Osteoblast (primary cell): Measurements from ENCODE around the gene SRPRB. TPM values are rescaled to one million over a fixed set of nuclear protein-coding genes. Genes with fewer than 3 reads are reported as not detected.
"Not testable (repeated sequence)": the region's sequence is repeated elsewhere in the genome, so short reads cannot be mapped to it uniquely, and the experiment has no call there.

Experiments used
- DNase-seq: peaks from one replicate; pipeline ENCODE4 v3.0.0; 2011; ENCODE audit warnings: low spot score, mixed read lengths; ENCODE audit not compliant: insufficient read length; ENCODE audit errors: missing footprints
- H2AFZ ChIP-seq: 2 replicates; pipeline ENCODE4 v1.6.0; 2011; ENCODE audit warnings: mild to moderate bottlenecking, low read length
- H3K27ac ChIP-seq: 2 replicates; pipeline ENCODE4 v1.5.1; 2011; ENCODE audit warnings: mild to moderate bottlenecking, low read depth, low read length, moderate library complexity
- H3K27me3 ChIP-seq: 2 replicates; pipeline ENCODE4 v1.6.0; 2012; ENCODE audit warnings: mild to moderate bottlenecking, control low read depth, inconsistent platforms, low read length, moderate library complexity; ENCODE audit not compliant: insufficient read depth
- H3K36me3 ChIP-seq: 2 replicates; pipeline ENCODE4 v1.5.1; 2011; ENCODE audit warnings: mild to moderate bottlenecking, low read length, control low read depth, moderate library complexity; ENCODE audit not compliant: insufficient read depth
- H3K4me1 ChIP-seq: 2 replicates; pipeline ENCODE4 v1.5.1; 2011; ENCODE audit warnings: mild to moderate bottlenecking, low read length, control low read depth, moderate library complexity; ENCODE audit not compliant: insufficient read depth
- H3K4me2 ChIP-seq: 2 replicates; pipeline ENCODE4 v1.6.0; 2011; ENCODE audit warnings: mild to moderate bottlenecking, low read length; ENCODE audit not compliant: insufficient read depth
- H3K4me3 ChIP-seq: fragments of 200-600 bp; sonication (generic); 3 replicates; pipeline ENCODE4 v1.5.1; 2012; ENCODE audit warnings: mild to moderate bottlenecking, low read length, inconsistent platforms; ENCODE audit not compliant: insufficient read depth
- H3K79me2 ChIP-seq: 2 replicates; pipeline ENCODE4 v1.6.0; 2012; ENCODE audit warnings: mild to moderate bottlenecking, low read length, control low read depth, inconsistent platforms; ENCODE audit not compliant: insufficient read depth
- H3K9me3 ChIP-seq: 2 replicates; pipeline ENCODE4 v1.5.1; 2011; ENCODE audit warnings: low read depth, low read length, control low read depth
- H4K20me1 ChIP-seq: 2 replicates; pipeline ENCODE4 v1.6.0; 2012; ENCODE audit warnings: mild to moderate bottlenecking, low read length, control low read depth; ENCODE audit not compliant: insufficient read depth
- total RNA-seq: library from RNA; depleted of rRNA; stranded (reverse); fragments of >200 nt; gene quantifications from 2 replicates; pipeline ENCODE4 v1.2.3, GENCODE V29; 2012
- TF ChIP-seq, protein P1 (sequence below): IDR thresholded peaks from 2 replicates; pipeline ENCODE4 v1.5.1; 2011; ENCODE audit warnings: mild to moderate bottlenecking, low read depth, low read length, moderate library complexity; ENCODE audit errors: extremely low read depth

Gene SRPRB
- total RNA-seq, 1 donor = 80.3 TPM

DNA sequence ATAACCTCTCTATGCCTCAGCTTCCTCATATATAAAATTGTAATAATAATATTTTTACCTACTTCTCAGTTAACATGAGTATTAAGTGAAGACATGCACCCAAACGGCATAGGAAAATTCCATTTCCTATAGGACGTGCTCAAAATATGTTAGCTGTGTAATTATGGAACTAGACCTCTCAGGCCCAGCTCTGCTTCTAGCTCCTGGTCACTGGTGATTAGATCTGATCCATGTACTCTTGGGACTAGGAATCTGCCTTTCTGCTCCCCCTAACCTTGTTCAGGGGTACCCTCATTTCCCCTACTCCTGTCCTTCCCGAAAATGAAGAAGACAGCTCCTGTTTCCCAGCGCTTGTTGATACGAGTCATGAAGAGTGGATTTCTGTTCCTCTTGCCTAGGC lies 29.8 kb upstream of the SRPRB start:
- Histone ChIP-seq H3K36me3 (no peaks in the 10 kb centered on the region), H2AFZ (no peak overlapping the region), H3K27me3 (no peaks in the 10 kb centered on the region), H3K4me1 (no peaks in the 10 kb centered on the region), H3K4me2 (no peak overlapping the region), H3K9me3 (no peaks in the 10 kb centered on the region), H3K27ac (no peak overlapping the region), H4K20me1 (no peaks in the 10 kb centered on the region), H3K79me2 (no peaks in the 10 kb centered on the region), H3K4me3 (no peak overlapping the region)
- TF ChIP-seq, protein P1, sequence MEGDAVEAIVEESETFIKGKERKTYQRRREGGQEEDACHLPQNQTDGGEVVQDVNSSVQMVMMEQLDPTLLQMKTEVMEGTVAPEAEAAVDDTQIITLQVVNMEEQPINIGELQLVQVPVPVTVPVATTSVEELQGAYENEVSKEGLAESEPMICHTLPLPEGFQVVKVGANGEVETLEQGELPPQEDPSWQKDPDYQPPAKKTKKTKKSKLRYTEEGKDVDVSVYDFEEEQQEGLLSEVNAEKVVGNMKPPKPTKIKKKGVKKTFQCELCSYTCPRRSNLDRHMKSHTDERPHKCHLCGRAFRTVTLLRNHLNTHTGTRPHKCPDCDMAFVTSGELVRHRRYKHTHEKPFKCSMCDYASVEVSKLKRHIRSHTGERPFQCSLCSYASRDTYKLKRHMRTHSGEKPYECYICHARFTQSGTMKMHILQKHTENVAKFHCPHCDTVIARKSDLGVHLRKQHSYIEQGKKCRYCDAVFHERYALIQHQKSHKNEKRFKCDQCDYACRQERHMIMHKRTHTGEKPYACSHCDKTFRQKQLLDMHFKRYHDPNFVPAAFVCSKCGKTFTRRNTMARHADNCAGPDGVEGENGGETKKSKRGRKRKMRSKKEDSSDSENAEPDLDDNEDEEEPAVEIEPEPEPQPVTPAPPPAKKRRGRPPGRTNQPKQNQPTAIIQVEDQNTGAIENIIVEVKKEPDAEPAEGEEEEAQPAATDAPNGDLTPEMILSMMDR = no peak
- no peak for DNase-seq

DNA sequence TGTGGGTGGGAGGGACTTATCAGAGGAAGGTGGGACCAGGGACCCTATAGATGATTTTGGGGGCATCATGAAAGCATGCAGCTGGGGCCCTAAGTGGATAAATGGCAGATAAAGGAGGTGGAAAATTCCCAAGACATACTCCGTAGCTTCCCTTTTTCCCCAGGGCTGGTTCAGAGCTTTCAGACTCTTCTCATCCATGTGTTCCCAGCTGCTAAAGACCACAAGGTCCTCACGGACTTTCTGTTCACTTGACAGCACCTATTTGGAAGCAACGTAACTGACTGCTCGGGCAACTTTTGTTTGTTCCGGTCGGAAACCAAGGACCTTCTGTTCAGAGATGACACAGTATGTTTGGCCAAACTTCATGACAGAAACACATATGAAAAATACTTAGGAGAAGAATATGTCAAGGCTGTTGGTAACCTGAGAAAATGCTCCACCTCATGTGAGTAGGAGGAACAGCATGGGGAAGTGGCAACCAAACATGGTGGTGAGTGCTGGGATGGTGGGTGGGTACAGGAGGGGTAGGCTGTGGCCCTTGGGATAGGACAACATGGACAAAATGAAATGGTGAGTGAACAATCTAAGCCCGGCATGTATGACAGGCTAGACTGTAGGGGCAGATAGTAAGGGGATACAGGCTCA lies 28.7 kb upstream of the SRPRB start:
- Histone ChIP-seq H3K79me2 (no peaks in the 10 kb centered on the region), H3K4me2 (no peak overlapping the region), H3K36me3 (no peaks in the 10 kb centered on the region), H3K27ac (no peak overlapping the region), H4K20me1 (no peaks in the 10 kb centered on the region), H3K27me3 (no peaks in the 10 kb centered on the region), H2AFZ (no peak overlapping the region), H3K4me1 (no peaks in the 10 kb centered on the region), H3K9me3 (no peaks in the 10 kb centered on the region), H3K4me3 (no peak overlapping the region)
- DNase-seq = no peak
- TF ChIP-seq, protein P1 = no peak

DNA sequence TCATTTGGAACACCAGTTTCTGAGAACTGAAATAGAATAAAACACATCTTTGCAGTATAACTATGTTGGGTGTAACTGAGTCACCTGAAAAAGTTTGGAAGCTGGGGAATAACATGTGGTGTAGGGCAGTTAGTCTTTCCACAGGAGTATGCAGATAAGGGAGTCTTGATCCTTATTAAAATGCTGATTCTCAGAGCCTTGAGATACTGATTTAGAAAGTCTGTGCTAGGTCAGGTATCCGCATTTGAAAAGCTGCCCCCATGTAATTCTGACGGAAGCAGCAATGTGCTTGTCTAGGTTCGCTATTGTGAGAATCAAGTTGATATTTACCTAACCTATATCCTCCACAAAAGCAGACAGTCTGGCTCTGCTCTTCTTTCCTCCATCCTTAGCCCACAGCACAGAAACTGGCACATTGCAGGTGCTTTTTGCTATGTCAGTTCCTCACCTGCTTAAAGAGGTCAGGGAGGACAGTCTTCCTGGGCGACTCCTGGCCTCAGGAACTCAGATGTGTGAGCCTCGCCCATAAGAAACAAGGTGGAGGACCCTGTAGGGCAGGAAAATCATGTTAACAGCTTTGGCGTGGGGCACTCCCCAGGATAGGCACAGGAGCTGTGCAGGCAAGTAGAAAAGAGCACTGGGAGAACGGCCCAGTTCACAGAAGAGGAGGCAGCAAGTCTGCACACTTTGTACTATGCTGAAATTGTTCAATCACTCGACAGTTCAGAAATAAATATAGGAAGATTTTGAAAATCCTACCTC lies 27.6 kb upstream of the SRPRB start:
- no peak overlapping the region for H3K27ac ChIP-seq
- H3K9me3 ChIP-seq = no peaks in the 10 kb centered on the region
- TF ChIP-seq, protein P1 = no peak
- no peaks in the 10 kb centered on the region for H3K79me2 ChIP-seq
- DNase-seq = no peak
- no peaks in the 10 kb centered on the region for H3K36me3 ChIP-seq
- H3K4me1 ChIP-seq = no peaks in the 10 kb centered on the region
- no peak overlapping the region for H3K4me2 ChIP-seq
- H2AFZ ChIP-seq = no peak overlapping the region
- H3K4me3 ChIP-seq = no peak overlapping the region
- H3K27me3 ChIP-seq = peaks cover 3% of the 10 kb centered on the region
- no peaks in the 10 kb centered on the region for H4K20me1 ChIP-seq

DNA sequence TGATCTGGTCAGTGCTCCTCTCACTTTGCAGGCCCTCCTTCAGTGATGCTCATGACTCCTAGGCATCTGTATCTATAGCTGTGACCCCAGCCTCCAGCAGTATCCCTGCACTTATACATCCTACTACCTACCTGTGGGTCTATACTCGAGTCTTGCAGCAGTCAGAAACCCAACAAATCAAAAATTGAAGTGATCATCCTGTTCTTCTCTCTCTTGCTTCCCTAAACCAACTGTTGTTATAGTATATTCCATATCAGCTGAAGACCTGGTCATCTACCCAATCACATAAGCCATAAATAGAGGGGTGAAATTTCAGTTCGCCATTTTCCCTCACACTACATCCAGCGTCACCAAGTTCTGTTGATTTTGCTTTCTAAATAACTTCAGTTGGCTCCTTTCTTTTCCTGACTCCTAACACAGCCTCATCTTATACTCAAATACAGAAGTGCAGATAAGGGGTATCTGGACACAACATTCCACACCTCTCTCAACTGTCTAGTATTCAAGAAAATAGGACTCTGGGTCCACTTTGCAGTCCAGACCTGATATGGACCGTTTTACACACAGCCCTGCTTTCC lies 25.9 kb upstream of the SRPRB start:
- Histone ChIP-seq H3K4me3 (no peak overlapping the region), H2AFZ (no peak overlapping the region), H3K36me3 (no peaks in the 10 kb centered on the region), H3K9me3 (no peaks in the 10 kb centered on the region), H3K4me1 (no peaks in the 10 kb centered on the region), H3K79me2 (no peaks in the 10 kb centered on the region), H3K4me2 (no peak overlapping the region), H3K27me3 (peaks cover 10% of the 10 kb centered on the region), H4K20me1 (no peaks in the 10 kb centered on the region), H3K27ac (no peak overlapping the region)
- TF ChIP-seq, protein P1 = no peak
- no peak for DNase-seq

DNA sequence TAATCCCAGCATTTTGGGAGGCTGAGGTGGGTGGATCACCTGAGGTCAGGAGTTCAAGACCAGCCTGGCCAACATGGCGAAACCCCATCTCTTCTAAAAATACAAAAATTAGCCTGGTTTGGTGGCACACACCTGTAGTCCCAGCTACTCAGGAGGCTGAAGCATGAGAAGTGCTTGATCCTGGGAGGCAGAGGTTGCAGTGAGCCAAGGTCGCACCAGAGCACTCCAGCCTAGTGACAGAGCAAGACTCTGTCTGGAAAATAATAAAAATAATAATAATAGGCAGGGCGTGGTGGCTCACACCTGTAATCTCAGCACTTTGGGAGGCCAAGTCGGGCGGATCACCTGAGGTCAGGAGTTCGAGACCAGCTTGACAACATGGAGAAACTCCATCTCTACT lies 24.9 kb upstream of the SRPRB start:
- H3K4me1 ChIP-seq, H3K9me3 ChIP-seq, H3K4me3 ChIP-seq, H3K27me3 ChIP-seq, DNase-seq, H2AFZ ChIP-seq, H3K36me3 ChIP-seq, H4K20me1 ChIP-seq, H3K27ac ChIP-seq, H3K79me2 ChIP-seq, H3K4me2 ChIP-seq: not testable (repeated sequence)
